ENCODE results near the gene TRMT13. TPM values are rescaled to one million over a fixed set of nuclear protein-coding genes. Genes with fewer than 3 reads are reported as not detected.

The TRMT13 gene
- total RNA-seq, 4 donors from 2014 or later = 16.8 to 65.2 (median 34.6) TPM

DNA sequence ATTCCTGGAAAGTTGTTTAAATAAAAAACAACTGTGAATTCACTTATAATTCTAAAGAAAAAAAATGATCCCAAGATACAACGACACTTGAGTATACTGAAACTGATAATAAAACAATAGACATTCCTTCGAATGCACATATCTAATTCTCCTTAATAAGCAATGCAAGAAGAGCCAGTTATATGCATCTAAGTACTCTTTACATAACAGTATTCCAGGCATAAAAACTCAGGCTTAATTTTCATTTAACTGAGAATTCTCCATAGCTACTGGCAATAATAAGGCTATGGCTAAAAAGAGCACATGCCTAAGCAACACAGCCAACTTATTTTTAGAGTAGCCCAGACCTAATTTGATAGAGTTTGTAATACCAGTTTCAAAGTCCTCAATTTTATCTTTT lies 31.4 kb upstream of the TRMT13 start:
- H3K9me3 ChIP-seq = no peaks in the 10 kb centered on the region

DNA sequence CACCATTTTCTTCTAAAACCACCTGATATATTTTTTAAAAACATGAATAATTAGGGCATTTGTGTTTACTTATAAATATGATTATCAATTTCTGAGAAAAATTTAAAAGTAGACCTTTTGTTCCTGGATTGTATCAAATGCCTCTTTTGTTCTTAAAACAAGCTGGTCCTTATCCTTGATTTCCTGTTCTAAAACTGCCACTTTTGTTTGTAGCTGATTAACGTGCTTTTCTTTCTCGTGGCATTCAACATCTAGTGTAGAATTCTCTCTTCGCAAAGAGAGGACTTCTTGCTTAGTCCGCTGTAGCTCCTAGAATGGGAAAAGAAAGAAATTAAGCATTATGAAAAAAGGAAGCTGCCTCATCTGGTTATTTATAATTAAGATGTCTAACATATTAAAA lies 25.3 kb upstream of the TRMT13 start:
- TF ChIP-seq, protein P1, sequence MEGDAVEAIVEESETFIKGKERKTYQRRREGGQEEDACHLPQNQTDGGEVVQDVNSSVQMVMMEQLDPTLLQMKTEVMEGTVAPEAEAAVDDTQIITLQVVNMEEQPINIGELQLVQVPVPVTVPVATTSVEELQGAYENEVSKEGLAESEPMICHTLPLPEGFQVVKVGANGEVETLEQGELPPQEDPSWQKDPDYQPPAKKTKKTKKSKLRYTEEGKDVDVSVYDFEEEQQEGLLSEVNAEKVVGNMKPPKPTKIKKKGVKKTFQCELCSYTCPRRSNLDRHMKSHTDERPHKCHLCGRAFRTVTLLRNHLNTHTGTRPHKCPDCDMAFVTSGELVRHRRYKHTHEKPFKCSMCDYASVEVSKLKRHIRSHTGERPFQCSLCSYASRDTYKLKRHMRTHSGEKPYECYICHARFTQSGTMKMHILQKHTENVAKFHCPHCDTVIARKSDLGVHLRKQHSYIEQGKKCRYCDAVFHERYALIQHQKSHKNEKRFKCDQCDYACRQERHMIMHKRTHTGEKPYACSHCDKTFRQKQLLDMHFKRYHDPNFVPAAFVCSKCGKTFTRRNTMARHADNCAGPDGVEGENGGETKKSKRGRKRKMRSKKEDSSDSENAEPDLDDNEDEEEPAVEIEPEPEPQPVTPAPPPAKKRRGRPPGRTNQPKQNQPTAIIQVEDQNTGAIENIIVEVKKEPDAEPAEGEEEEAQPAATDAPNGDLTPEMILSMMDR (IDR thresholded peaks at IDR 0.05) = no peak
- no peak for TF ChIP-seq POLR2A (IDR thresholded peaks at IDR 0.05)
- Histone ChIP-seq H3K4me1 (no peaks in the 10 kb centered on the region), H3K27me3 (no peaks in the 10 kb centered on the region), H3K27ac (no peak overlapping the region), H3K36me3 (peaks cover 0 to 39% (median 3%) of the 10 kb centered on the region in 3 donors), H3K4me3 (no peak overlapping the region), H3K9me3 (no peaks in the 10 kb centered on the region)
- DNase-seq = no peak

More for the DNA sequence above, 31.4 kb upstream of the TRMT13 start:
- Histone ChIP-seq H3K27me3 (no peaks in the 10 kb centered on the region), H3K4me3 (no peak overlapping the region), H3K36me3 (peaks cover 0 to 38% (median 3%) of the 10 kb centered on the region in 3 donors), H3K27ac (no peak overlapping the region), H3K4me1 (no peaks in the 10 kb centered on the region)
- TF ChIP-seq, protein P1 (IDR thresholded peaks at IDR 0.05) = no peak
- TF ChIP-seq POLR2A (IDR thresholded peaks at IDR 0.05) = no peak
- no peak for DNase-seq

DNA sequence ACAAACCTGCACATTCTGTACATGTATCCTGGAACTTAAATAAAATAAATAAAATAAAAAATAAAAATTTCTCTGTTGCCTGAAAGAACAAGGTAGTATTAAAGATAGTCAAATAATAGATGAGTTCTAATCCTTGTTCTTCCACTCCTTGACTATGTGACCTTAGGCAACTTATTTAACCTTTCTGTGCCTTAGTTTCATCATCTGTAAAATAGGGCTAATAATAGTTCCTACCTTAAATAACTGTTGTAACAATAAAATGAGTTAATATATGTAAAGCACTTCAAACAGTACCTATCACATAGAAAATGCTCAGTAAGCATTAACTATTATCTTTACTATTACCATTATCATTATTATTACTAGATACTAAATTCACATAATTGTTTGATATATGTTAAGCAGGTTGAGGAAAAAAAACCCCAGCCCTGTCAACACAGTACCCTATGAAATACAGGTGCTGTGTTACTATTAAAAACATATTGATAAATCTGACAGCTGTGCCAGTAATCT lies 23.4 kb upstream of the TRMT13 start:
- no peak overlapping the region for H3K27ac ChIP-seq
- H3K36me3 ChIP-seq = peaks cover 0 to 25% (median 0%) of the 10 kb centered on the region in 3 donors
- H3K9me3 ChIP-seq = no peaks in the 10 kb centered on the region
- H3K4me3 ChIP-seq = no peak overlapping the region
- DNase-seq = no peak
- H3K4me1 ChIP-seq = no peaks in the 10 kb centered on the region
- no peaks in the 10 kb centered on the region for H3K27me3 ChIP-seq
- TF ChIP-seq POLR2A (IDR thresholded peaks at IDR 0.05) = no peak
- TF ChIP-seq, protein P1 (IDR thresholded peaks at IDR 0.05) = no peak

DNA sequence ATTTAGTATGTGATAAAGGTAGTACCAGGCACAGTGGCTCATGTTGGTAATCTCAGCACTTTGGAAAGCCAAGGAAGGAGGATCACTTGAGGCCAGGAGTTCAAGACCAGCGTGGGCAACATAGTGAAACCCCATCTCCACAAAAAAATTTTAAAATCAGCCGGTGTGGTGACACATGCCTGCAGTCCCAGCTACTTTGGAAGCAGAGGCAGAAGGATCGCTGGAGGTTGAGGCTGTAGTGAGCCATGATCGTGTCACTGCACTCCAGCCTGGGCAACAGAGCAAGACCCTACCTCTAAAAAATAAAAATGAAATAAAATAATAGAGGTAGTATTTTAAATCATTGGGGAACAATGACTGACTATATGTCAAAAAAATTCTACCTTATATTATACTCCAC lies 17.4 kb upstream of the TRMT13 start:
- H3K27me3 ChIP-seq = no peaks in the 10 kb centered on the region
- no peak for DNase-seq
- TF ChIP-seq, protein P1 (IDR thresholded peaks at IDR 0.05) = no peak
- no peak for TF ChIP-seq POLR2A (IDR thresholded peaks at IDR 0.05)
- no peaks in the 10 kb centered on the region for H3K36me3 ChIP-seq
- H3K4me3 ChIP-seq = no peak overlapping the region
- H3K4me1 ChIP-seq = no peaks in the 10 kb centered on the region
- H3K27ac ChIP-seq = no peak overlapping the region
- H3K9me3 ChIP-seq = no peaks in the 10 kb centered on the region

DNA sequence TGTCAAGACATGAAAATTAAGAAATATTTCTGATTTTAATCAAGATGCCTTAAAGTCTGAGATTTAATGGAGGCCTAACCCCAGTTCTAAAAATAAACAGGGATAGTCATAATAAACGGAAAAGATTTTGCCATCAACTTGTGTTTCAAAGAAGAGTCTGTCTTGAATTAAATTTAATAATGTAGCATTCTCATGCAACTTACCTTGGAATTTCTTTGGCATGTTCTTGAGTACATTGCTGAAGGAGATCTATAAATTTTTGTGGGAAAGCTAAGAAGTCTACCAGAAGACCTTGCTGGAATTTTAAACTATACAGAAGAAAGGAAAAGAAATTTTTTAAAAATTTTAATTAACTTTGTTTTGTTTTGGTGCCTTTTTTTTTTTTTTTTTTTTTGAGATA lies 10.8 kb upstream of the TRMT13 start:
- Histone ChIP-seq H3K36me3 (no peaks in the 10 kb centered on the region), H3K4me3 (no peak overlapping the region), H3K4me1 (no peaks in the 10 kb centered on the region), H3K9me3 (no peaks in the 10 kb centered on the region), H3K27ac (no peak overlapping the region), H3K27me3 (no peaks in the 10 kb centered on the region)
- DNase-seq = no peak
- TF ChIP-seq POLR2A (IDR thresholded peaks at IDR 0.05) = no peak
- TF ChIP-seq, protein P1 (IDR thresholded peaks at IDR 0.05) = no peak

DNA sequence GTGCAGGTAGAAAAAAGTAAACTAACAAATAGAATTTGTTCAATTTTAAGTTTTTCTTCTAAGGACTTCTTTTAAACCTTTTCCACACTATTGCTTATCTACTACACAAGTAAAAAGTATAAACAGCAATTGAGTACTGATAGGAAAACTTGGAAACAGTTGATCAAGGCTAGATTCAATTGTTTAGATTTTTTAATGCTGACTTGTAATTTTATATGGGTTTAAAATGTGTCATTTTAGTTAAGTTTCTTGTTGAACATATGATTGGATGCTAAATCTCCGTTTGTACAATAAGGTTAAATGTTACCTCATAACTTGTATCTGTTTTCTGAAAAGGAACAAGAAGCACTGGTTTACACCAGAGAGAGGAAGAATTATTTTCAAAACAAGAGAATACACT lies 5.7 kb upstream of the TRMT13 start:
- DNase-seq = no peak
- no peak overlapping the region for H3K27ac ChIP-seq
- TF ChIP-seq, protein P1 (IDR thresholded peaks at IDR 0.05) = no peak
- no peak for TF ChIP-seq POLR2A (IDR thresholded peaks at IDR 0.05)
- H3K9me3 ChIP-seq = no peaks in the 10 kb centered on the region
- H3K4me3 ChIP-seq = no peak overlapping the region
- H3K4me1 ChIP-seq = peaks cover 0 to 7% (median 2%) of the 10 kb centered on the region in 4 donors
- H3K27me3 ChIP-seq = no peaks in the 10 kb centered on the region
- H3K36me3 ChIP-seq = no peaks in the 10 kb centered on the region
